Endothelial cell of umbilical vein (primary cell): ENCODE data around the gene PNPLA5. TPM values are rescaled to one million over a fixed set of nuclear protein-coding genes. Genes with fewer than 3 reads are reported as not detected.

Experiments
- BruUV-seq: library from RNA; stranded (reverse); fragments of 400-500 nt; replicated peaks from 2 replicates; lab custom pipeline; 2021; lab: Mats Ljungman, UMichigan
- CTCF ChIA-PET: fragments of 300-600, 350-600 bp; sonication (Branson Sonifier 250); formaldehyde crosslinking; loops from one replicate; lab custom pipeline; 2021; ENCODE audit warnings: antibody characterized with exemption, inconsistent platforms; lab: Charles Lee
- POLR2A ChIA-PET: fragments of 300-600, 350-600 bp; sonication (Branson Sonifier 250); formaldehyde crosslinking; loops from one replicate; lab custom pipeline; 2021; ENCODE audit warnings: antibody characterized with exemption, inconsistent platforms; lab: Charles Lee
- DNase-seq: peaks from one replicate; pipeline ENCODE4 v3.0.0-alpha.2; 2011; ENCODE audit warnings: low read depth, low spot score
- FAIRE-seq: peaks from 2 replicates; lab custom pipeline; 2011; peaks lifted over from hg19 to GRCh38; lab: Jason Lieb, UNC
- H2AFZ ChIP-seq: 2 replicates; pipeline ENCODE4 v1.6.0; 2012; ENCODE audit warnings: low read depth, low read length, control low read depth, inconsistent platforms
- H3K27ac ChIP-seq: 2 replicates; pipeline ENCODE4 v1.5.1; 2011; ENCODE audit warnings: low read depth, mild to moderate bottlenecking, control low read depth, low read length, moderate library complexity; ENCODE audit not compliant: insufficient read depth
- H3K27me3 ChIP-seq, 2 experiments: 2 replicates each; pipeline versions ENCODE4 v1.6.0 to v1.6.1; 2011; ENCODE audit warnings: low read length in 2 of 2, mixed read lengths in 1 of 2; ENCODE audit not compliant: control insufficient read depth in 2 of 2, insufficient read depth in 2 of 2
- H3K36me3 ChIP-seq, 2 experiments: 2 replicates in 1 of 2; 3 replicates in 1 of 2; pipeline ENCODE4 v1.5.1; 2011; ENCODE audit warnings: low read length in 2 of 2, mild to moderate bottlenecking in 1 of 2, moderate library complexity in 1 of 2; ENCODE audit not compliant: control insufficient read depth in 2 of 2, insufficient read depth in 2 of 2; ENCODE audit errors: extremely low read depth in 1 of 2
- H3K4me1 ChIP-seq: 3 replicates; pipeline ENCODE4 v1.5.1; 2011; ENCODE audit warnings: mild to moderate bottlenecking, low read length; ENCODE audit not compliant: control insufficient read depth, insufficient read depth; ENCODE audit errors: extremely low read depth
- H3K4me2 ChIP-seq: 2 replicates; pipeline ENCODE4 v1.6.1; 2011; ENCODE audit warnings: low read length, control low read depth, mixed read lengths; ENCODE audit not compliant: insufficient read depth
- H3K4me3 ChIP-seq, 3 experiments: fragments of 200-600 bp in 1 of 3; sonication (generic), shearing (Covaris generic) in 1 of 3; replicated peaks in 1 of 3; 2 replicates each; pipeline ENCODE4 v1.5.1; 2011 to 2016; ENCODE audit warnings: control low read depth in 3 of 3, low read length in 3 of 3, mild to moderate bottlenecking in 2 of 3, inconsistent platforms in 1 of 3, low read depth in 1 of 3, moderate library complexity in 1 of 3; ENCODE audit not compliant: insufficient read depth in 1 of 3
- H3K79me2 ChIP-seq: 2 replicates; pipeline ENCODE4 v1.6.0; 2012; ENCODE audit warnings: low read length, inconsistent platforms; ENCODE audit not compliant: control insufficient read depth, insufficient read depth
- H3K9ac ChIP-seq: replicated peaks from 2 replicates; pipeline ENCODE3; 2011; ENCODE audit warnings: low read length, control low read depth; ENCODE audit not compliant: insufficient read depth; ENCODE audit errors: extremely low read depth
- H3K9me1 ChIP-seq: replicated peaks from 3 replicates; pipeline ENCODE4 v1.6.0; 2011; ENCODE audit warnings: mild to moderate bottlenecking, low read length; ENCODE audit not compliant: control insufficient read depth, insufficient read depth; ENCODE audit errors: extremely low read depth
- H3K9me3 ChIP-seq: replicated peaks from 2 replicates; pipeline ENCODE4 v1.5.1; 2012; ENCODE audit warnings: low read length, inconsistent platforms; ENCODE audit not compliant: control insufficient read depth, insufficient read depth
- H4K20me1 ChIP-seq: replicated peaks from 2 replicates; pipeline ENCODE3; 2011; ENCODE audit warnings: mild to moderate bottlenecking, low read length; ENCODE audit not compliant: control insufficient read depth, insufficient read depth; ENCODE audit errors: extremely low read depth
- FOS ChIP-seq: IDR thresholded peaks from 2 replicates; pipeline ENCODE4 v1.6.1; 2011; ENCODE audit warnings: mild to moderate bottlenecking, low read length, moderate library complexity, borderline replicate concordance; ENCODE audit not compliant: insufficient read depth
- MYC ChIP-seq: IDR thresholded peaks from one replicate; pipeline ENCODE4 v1.6.1; 2011; ENCODE audit warnings: mild to moderate bottlenecking, low read depth, low read length
- POLR2AphosphoS5 ChIP-seq: IDR thresholded peaks from 2 replicates; pipeline ENCODE4 v1.6.1; 2012; ENCODE audit warnings: low read depth, mild to moderate bottlenecking, control low read depth, low read length, moderate library complexity; ENCODE audit not compliant: insufficient read depth
- dilution Hi-C: fragments of 300-500 bp; cut with MboI; formaldehyde crosslinking; loops from one replicate; pipeline ENCODE4 v1.15.0; 2019; ENCODE audit warnings: low sequenced_read_pairs; ENCODE audit not compliant: extremely low pct_ligation_motif_present
- intact Hi-C: fragments of 100-400 bp; cut with micrococcal nuclease; formaldehyde crosslinking; loops from one replicate; pipeline ENCODE4 v1.10.0; 2022
- polyA plus RNA-seq, 4 experiments: library from polyadenylated mRNA; depleted of rRNA in 3 of 4; stranded (reverse) in 3 of 4; unstranded in 1 of 4; fragments of >200 nt; gene quantifications; 2 replicates each; pipeline versions ENCODE4 v1.2.1 to v1.2.3, GENCODE V29; 2011 to 2012; ENCODE audit warnings: missing spikeins in 1 of 4
- total RNA-seq: library from RNA; stranded (reverse); gene quantifications from 2 replicates; pipeline ENCODE4 v1.2.3, GENCODE V29; 2021
- TF ChIP-seq, protein P1 (sequence below): IDR thresholded peaks from 2 replicates; pipeline ENCODE4 v1.6.1; 2011; ENCODE audit not compliant: insufficient read depth, insufficient read length
- TF ChIP-seq, protein P2 (sequence below), 2 donors: IDR thresholded peaks; 1 replicate in 1 of 2; 2 replicates in 1 of 2; pipeline ENCODE4 v1.5.1; 2011; ENCODE audit warnings: low read length in 2 of 2, mild to moderate bottlenecking in 2 of 2, moderate library complexity in 2 of 2, control low read depth in 1 of 2, inconsistent platforms in 1 of 2, low read depth in 1 of 2; ENCODE audit not compliant: insufficient read depth in 1 of 2; ENCODE audit errors: extremely low read depth in 1 of 2

The PNPLA5 gene
- total and polyA plus RNA-seq, 2 donors (not counting 3 experiments of a cell fraction or from before 2014, with no cell fraction given): not detected

DNA sequence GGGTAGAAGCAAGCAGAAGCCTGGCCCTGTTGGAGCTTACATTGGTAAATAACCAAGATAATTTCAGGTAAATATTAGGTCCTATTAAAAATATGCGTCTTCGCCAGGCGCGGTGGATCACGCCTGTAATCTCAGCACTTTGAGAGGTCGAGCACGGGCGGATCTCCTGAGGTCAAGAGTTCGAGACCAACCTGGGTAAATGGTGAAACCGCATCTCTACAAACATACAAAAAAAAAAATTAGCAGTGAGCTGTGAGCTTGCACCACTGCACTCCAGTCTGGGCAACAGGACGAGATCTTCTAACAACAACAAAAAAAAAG is 29.0 kb downstream of the PNPLA5 start:
- TF ChIP-seq FOS: no peak
- TF ChIP-seq, protein P1, sequence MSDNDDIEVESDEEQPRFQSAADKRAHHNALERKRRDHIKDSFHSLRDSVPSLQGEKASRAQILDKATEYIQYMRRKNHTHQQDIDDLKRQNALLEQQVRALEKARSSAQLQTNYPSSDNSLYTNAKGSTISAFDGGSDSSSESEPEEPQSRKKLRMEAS: no peak
- TF ChIP-seq MYC: no peak
- no peak for TF ChIP-seq POLR2AphosphoS5
- TF ChIP-seq, protein P2, sequence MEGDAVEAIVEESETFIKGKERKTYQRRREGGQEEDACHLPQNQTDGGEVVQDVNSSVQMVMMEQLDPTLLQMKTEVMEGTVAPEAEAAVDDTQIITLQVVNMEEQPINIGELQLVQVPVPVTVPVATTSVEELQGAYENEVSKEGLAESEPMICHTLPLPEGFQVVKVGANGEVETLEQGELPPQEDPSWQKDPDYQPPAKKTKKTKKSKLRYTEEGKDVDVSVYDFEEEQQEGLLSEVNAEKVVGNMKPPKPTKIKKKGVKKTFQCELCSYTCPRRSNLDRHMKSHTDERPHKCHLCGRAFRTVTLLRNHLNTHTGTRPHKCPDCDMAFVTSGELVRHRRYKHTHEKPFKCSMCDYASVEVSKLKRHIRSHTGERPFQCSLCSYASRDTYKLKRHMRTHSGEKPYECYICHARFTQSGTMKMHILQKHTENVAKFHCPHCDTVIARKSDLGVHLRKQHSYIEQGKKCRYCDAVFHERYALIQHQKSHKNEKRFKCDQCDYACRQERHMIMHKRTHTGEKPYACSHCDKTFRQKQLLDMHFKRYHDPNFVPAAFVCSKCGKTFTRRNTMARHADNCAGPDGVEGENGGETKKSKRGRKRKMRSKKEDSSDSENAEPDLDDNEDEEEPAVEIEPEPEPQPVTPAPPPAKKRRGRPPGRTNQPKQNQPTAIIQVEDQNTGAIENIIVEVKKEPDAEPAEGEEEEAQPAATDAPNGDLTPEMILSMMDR (IDR thresholded peaks at IDR 0.05; ENCODE audit: extremely low read depth in 1 of 2, insufficient read depth in 1 of 2, low read depth in 1 of 2, low read length in 2 of 2): no peak
- H3K4me2 ChIP-seq: no peak overlapping the region
- H3K27me3 ChIP-seq: peaks cover 0 to 13% of the 10 kb centered on the region in 2 experiments
- intact Hi-C loops: no loop called here
- H3K9me1 ChIP-seq: peaks cover 2% of the 10 kb centered on the region
- no peak overlapping the region for H3K9ac ChIP-seq
- BruUV-seq: no TSS peak
- ChIA-PET POLR2A (no interaction called here), CTCF (interaction anchor here (0.6 to 1.6 kb wide), 2 partner anchors 20 to 431 kb away, joined by 4 to 5 read pairs; no protein-coding TSS in a partner anchor)
- H3K9me3 ChIP-seq: no peaks in the 10 kb centered on the region
- DNase-seq (no peak), FAIRE-seq (no peak)
- H3K36me3 ChIP-seq: no peaks in the 10 kb centered on the region
- dilution Hi-C loops: no loop called here
- H3K4me1 ChIP-seq: no peaks in the 10 kb centered on the region
- H3K27ac ChIP-seq: no peak overlapping the region
- H3K79me2 ChIP-seq: no peaks in the 10 kb centered on the region
- no peaks in the 10 kb centered on the region for H4K20me1 ChIP-seq
- no peak overlapping the region for H2AFZ ChIP-seq
- no peak overlapping the region for H3K4me3 ChIP-seq
